ENCODE data around the gene AIRE.
A peak's percentile ranks its signal among the peaks of the same experiment; 100 is the strongest.

- TF ChIP-seq CTCF (IDR thresholded peaks at IDR 0.05; ENCODE audit: borderline replicate concordance, extremely low read depth, low read length, poor library complexity, severe bottlenecking) (peak; percentile 47), EZH2 (IDR thresholded peaks at IDR 0.05; ENCODE audit: borderline replicate concordance, low read depth, low read length, severe bottlenecking) (no peak)
Measured at GRCh38 chr21:44298301-44298700, 12.6 kb downstream of the AIRE start.
